SU-DHL-6 (cell line): ENCODE results near the gene KPTN.

Experiments used
- H2AFZ ChIP-seq: fragments of 200-600 bp; sonication (generic); 2 replicates; pipeline ENCODE4 v1.6.1; 2014; ENCODE audit warnings: low read depth, mild to moderate bottlenecking, moderate library complexity, mixed read lengths, antibody characterized with exemption, low read length; ENCODE audit not compliant: severe bottlenecking
- H3F3A ChIP-seq: fragments of 200-600 bp; shearing (Covaris generic); 2 replicates; pipeline ENCODE4 v1.6.0; 2016; ENCODE audit warnings: antibody characterized with exemption, mild to moderate bottlenecking; ENCODE audit not compliant: insufficient read depth
- H3K27ac ChIP-seq: fragments of 200-600 bp; sonication (generic); 2 replicates; pipeline ENCODE4 v1.5.1; 2016; ENCODE audit warnings: low read depth, mild to moderate bottlenecking, low read length, moderate library complexity, mixed read lengths
- H3K27me3 ChIP-seq: fragments of 200-600 bp; sonication (generic), shearing (Covaris generic); 2 replicates; pipeline ENCODE4 v1.6.0; 2014; ENCODE audit warnings: mild to moderate bottlenecking, low read length
- H3K36me3 ChIP-seq: fragments of 200-600 bp; sonication (generic); 2 replicates; pipeline ENCODE4 v1.6.1; 2014; ENCODE audit warnings: mild to moderate bottlenecking, low read length, mixed read lengths
- H3K4me2 ChIP-seq: fragments of 300-600, 200-600 bp; shearing (Covaris generic), sonication (generic); 2 replicates; pipeline ENCODE4 v1.6.0; 2014; ENCODE audit warnings: low read length, low read depth, mild to moderate bottlenecking; ENCODE audit not compliant: poor library complexity, severe bottlenecking
- H3K4me3 ChIP-seq: fragments of 200-600 bp; sonication (generic); 2 replicates; pipeline ENCODE4 v1.5.1; 2014; ENCODE audit warnings: antibody characterized with exemption, low read length, mild to moderate bottlenecking, mixed read lengths; ENCODE audit not compliant: insufficient read depth, poor library complexity, severe bottlenecking
- H3K79me2 ChIP-seq: fragments of 200-600 bp; sonication (generic); 2 replicates; pipeline ENCODE4 v1.6.1; 2014; ENCODE audit warnings: mild to moderate bottlenecking, low read length, moderate library complexity; ENCODE audit not compliant: insufficient read depth
- H3K9ac ChIP-seq: fragments of 200-600 bp; sonication (generic); 2 replicates; pipeline ENCODE4 v1.7.0; 2014; ENCODE audit warnings: mild to moderate bottlenecking, low read length
- H3K9me2 ChIP-seq: fragments of 200-600 bp; sonication (generic); replicated peaks from 2 replicates; pipeline ENCODE4 v1.6.1; 2014; ENCODE audit warnings: low read length; ENCODE audit not compliant: insufficient read depth
- H3K9me3 ChIP-seq: fragments of 200-600 bp; sonication (generic); 2 replicates; pipeline ENCODE4 v1.6.1; 2014; ENCODE audit warnings: low read length, mixed read lengths; ENCODE audit not compliant: insufficient read depth
- H4K20me1 ChIP-seq: fragments of 200-600 bp; sonication (generic); 2 replicates; pipeline ENCODE4 v1.6.1; 2014; ENCODE audit warnings: low read depth, mild to moderate bottlenecking, antibody characterized with exemption, low read length, moderate library complexity, mixed read lengths
- EZH2phosphoT487 ChIP-seq: fragments of 200-600 bp; sonication (generic), shearing (Covaris generic); conservative IDR thresholded peaks from 2 replicates; pipeline ENCODE4 v1.6.1; 2018; ENCODE audit warnings: mild to moderate bottlenecking, antibody characterized with exemption, low read length, moderate library complexity, mixed read lengths
- TF ChIP-seq, protein P1 (sequence below): fragments of 200-600 bp; sonication (generic); IDR thresholded peaks from one replicate; pipeline ENCODE4 v1.5.1; 2017; ENCODE audit warnings: antibody characterized with exemption, mild to moderate bottlenecking, low read length, moderate library complexity; ENCODE audit not compliant: insufficient read depth, poor library complexity, severe bottlenecking

KPTN gene

GRCh38 chr19:47490031-47490430 is 6.0 kb upstream of the KPTN start:
- H4K20me1 ChIP-seq: no peaks in the 10 kb centered on the region
- H3K36me3 ChIP-seq: no peaks in the 10 kb centered on the region

DNA sequence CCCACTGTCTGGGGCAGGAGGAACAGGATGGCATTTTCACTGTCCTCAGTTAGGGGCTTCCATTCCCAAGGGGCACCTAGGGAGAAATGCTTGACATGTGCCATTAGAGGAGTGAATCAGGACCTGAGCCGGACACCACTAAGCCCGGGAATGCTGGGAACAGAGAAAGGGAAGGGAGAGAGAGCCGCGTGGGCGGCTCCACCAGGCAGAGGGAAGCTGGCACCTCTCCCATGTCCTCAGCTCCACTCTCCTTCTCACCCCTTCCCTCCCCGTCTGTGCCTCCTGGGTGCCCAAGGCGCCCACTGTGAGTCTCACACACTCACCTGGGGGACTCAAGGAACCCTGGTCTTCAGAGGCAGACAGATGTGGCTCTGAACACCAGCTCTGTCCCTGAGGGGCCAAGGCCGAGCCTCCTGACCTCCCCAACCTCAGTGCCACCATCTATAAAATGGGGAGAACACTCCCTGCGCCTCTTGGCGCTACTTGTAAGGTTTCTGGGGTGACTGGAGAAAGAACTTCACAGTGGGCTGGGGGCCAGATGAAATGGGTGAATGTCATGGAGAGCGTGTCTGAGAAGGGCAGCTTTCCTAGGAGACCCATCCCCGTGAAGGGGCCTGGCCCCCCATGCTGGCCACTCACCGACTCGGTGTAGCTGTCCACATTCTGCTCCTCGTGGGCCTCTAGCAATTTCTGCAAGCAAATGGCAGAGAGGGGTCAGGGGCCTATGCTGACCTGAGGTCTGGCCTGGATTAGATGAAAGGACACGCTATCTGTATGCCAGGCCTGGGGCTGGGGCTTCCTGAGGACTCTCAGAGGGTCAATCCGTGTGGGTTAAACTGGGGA is 5.3 kb upstream of the KPTN start:
- no peak overlapping the region for H3K9ac ChIP-seq

More at GRCh38 chr19:47490031-47490430, 6.0 kb upstream of the KPTN start:
- H3K4me2 ChIP-seq: no peak overlapping the region
- H3K79me2 ChIP-seq: no peaks in the 10 kb centered on the region
- no peaks in the 10 kb centered on the region for H3K9me3 ChIP-seq
- no peak for TF ChIP-seq EZH2phosphoT487
- TF ChIP-seq, protein P1, sequence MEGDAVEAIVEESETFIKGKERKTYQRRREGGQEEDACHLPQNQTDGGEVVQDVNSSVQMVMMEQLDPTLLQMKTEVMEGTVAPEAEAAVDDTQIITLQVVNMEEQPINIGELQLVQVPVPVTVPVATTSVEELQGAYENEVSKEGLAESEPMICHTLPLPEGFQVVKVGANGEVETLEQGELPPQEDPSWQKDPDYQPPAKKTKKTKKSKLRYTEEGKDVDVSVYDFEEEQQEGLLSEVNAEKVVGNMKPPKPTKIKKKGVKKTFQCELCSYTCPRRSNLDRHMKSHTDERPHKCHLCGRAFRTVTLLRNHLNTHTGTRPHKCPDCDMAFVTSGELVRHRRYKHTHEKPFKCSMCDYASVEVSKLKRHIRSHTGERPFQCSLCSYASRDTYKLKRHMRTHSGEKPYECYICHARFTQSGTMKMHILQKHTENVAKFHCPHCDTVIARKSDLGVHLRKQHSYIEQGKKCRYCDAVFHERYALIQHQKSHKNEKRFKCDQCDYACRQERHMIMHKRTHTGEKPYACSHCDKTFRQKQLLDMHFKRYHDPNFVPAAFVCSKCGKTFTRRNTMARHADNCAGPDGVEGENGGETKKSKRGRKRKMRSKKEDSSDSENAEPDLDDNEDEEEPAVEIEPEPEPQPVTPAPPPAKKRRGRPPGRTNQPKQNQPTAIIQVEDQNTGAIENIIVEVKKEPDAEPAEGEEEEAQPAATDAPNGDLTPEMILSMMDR: no peak
- no peak overlapping the region for H2AFZ ChIP-seq
- no peaks in the 10 kb centered on the region for H3K9me2 ChIP-seq
- H3K9ac ChIP-seq: no peak overlapping the region
- peaks cover 5% of the 10 kb centered on the region; the same call in 1 of the 2 replicates for H3F3A ChIP-seq
- H3K27me3 ChIP-seq: no peaks in the 10 kb centered on the region
- no peak overlapping the region for H3K27ac ChIP-seq
- H3K4me3 ChIP-seq: no peak overlapping the region

DNA sequence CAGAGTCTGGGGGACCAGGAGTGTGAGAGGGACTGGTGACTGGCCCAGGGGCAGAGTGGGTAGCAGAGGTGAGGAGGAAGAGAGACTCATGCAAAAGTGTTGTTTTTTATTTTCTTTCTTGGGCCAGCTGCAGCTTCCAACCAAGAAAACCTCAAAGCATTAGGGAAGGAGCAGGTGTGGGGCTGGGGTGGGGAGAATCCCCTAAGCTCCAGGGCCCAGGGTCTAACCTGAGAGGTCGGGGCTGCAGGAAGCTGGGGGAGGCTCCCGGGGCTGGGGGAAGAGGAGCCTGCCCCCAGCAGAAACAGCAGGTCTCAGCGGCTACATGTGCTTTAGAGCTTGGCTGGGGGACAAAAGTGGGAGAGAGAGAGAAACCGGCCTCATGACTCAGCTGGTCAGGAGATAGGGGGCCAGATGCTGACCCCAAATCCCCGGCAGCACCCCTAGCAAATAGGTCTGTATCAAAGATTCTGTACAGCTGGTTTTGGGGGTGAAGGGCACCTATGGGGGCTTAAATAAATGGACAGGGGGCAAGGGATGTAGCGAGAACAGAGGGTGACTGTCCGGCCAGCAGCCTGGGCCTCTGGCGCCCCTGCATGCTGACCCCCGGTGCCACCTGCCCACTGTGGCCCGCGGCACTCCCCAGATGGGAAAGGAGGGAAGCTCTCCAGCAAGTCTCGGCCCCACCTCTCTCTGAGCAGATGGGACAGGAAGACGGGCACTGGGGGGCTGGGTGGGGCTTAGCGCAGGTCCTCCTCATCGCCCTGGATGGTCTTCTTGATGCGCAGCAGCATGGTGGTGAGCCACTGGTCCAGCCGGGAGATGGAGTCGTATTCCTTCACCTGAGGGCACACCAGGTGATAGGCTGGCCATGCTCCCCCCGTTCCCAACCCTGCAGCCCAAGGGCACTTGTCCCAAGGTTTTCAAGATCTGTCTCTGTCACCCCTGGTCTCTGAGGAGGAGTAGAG is 3.8 kb upstream of the KPTN start:
- no peak overlapping the region for H3K27ac ChIP-seq
- H3K9ac ChIP-seq: no peak overlapping the region
- no peak overlapping the region for H3K4me2 ChIP-seq
- H3K79me2 ChIP-seq: no peaks in the 10 kb centered on the region
- no peaks in the 10 kb centered on the region for H3K27me3 ChIP-seq
- no peak for TF ChIP-seq EZH2phosphoT487
- TF ChIP-seq, protein P1: no peak
- no peak overlapping the region for H3K4me3 ChIP-seq
- no peaks in the 10 kb centered on the region for H4K20me1 ChIP-seq
- no peak overlapping the region for H2AFZ ChIP-seq
- H3K9me3 ChIP-seq: no peaks in the 10 kb centered on the region
- H3K9me2 ChIP-seq: no peaks in the 10 kb centered on the region
- H3F3A ChIP-seq: peaks cover 7% of the 10 kb centered on the region; the same call in 1 of the 2 replicates
- H3K36me3 ChIP-seq: no peaks in the 10 kb centered on the region

More for the DNA sequence above, 5.3 kb upstream of the KPTN start:
- Histone ChIP-seq H3K27me3 (no peaks in the 10 kb centered on the region), H3K4me3 (no peak overlapping the region), H3K79me2 (no peaks in the 10 kb centered on the region), H4K20me1 (no peaks in the 10 kb centered on the region), H3F3A (peaks cover 7% of the 10 kb centered on the region; the same call in 1 of the 2 replicates), H3K27ac (no peak overlapping the region), H3K9me3 (no peaks in the 10 kb centered on the region), H2AFZ (no peak overlapping the region), H3K36me3 (no peaks in the 10 kb centered on the region), H3K4me2 (no peak overlapping the region), H3K9me2 (no peaks in the 10 kb centered on the region)
- TF ChIP-seq EZH2phosphoT487: no peak
